Mucosa of rectum (tissue), 2 donors: ENCODE data around the gene SPACA4.

Source experiments
- H3K27ac ChIP-seq, 2 donors: one replicate each; pipeline ENCODE4 v1.7.0; 2013; ENCODE audit warnings: inconsistent platforms in 2 of 2, low read depth in 2 of 2, low read length in 2 of 2
- H3K27me3 ChIP-seq, 2 donors: one replicate each; pipeline ENCODE4 v1.7.0; 2013; ENCODE audit warnings: low read length in 2 of 2; ENCODE audit not compliant: control insufficient read depth in 2 of 2, insufficient read depth in 2 of 2
- H3K36me3 ChIP-seq, 2 donors: one replicate each; pipeline ENCODE4 v1.7.0; 2013; ENCODE audit warnings: low read length in 2 of 2; ENCODE audit not compliant: control insufficient read depth in 2 of 2, insufficient read depth in 2 of 2
- H3K4me1 ChIP-seq, 2 donors: one replicate each; pipeline ENCODE4 v1.7.0; 2013; ENCODE audit warnings: low read length in 2 of 2, mild to moderate bottlenecking in 1 of 2; ENCODE audit not compliant: control insufficient read depth in 2 of 2, insufficient read depth in 2 of 2
- H3K4me3 ChIP-seq, 2 donors: one replicate each; pipeline ENCODE4 v1.7.0; 2013; ENCODE audit warnings: low read length in 2 of 2
- H3K9ac ChIP-seq, 2 donors: one replicate each; pipeline ENCODE4 v1.7.0; 2013; ENCODE audit warnings: low read length in 2 of 2, low read depth in 1 of 2, mild to moderate bottlenecking in 1 of 2
- H3K9me3 ChIP-seq, 2 donors: one replicate each; pipeline ENCODE4 v1.7.0; 2013; ENCODE audit warnings: low read length in 2 of 2; ENCODE audit not compliant: control insufficient read depth in 2 of 2
- donor health status: healthy.
- donor health status: Normal muscosa, but diverticular disease.

Gene SPACA4

GRCh38 chr19:48617146-48617937 is 10.8 kb downstream of the SPACA4 start:
- peaks cover 25 to 26% of the 10 kb centered on the region in 2 donors for H3K36me3 ChIP-seq
- peaks cover 43 to 47% of the 10 kb centered on the region in 2 donors for H3K4me1 ChIP-seq
- peak overlapping the region; percentile 90 to 98 for H3K4me3 ChIP-seq
- no peaks in the 10 kb centered on the region for H3K27me3 ChIP-seq
- peak overlapping the region; percentile 93 to 99 for H3K9ac ChIP-seq
- H3K9me3 ChIP-seq: no peaks in the 10 kb centered on the region
- peak overlapping the region; percentile 95 to 97 for H3K27ac ChIP-seq

DNA sequence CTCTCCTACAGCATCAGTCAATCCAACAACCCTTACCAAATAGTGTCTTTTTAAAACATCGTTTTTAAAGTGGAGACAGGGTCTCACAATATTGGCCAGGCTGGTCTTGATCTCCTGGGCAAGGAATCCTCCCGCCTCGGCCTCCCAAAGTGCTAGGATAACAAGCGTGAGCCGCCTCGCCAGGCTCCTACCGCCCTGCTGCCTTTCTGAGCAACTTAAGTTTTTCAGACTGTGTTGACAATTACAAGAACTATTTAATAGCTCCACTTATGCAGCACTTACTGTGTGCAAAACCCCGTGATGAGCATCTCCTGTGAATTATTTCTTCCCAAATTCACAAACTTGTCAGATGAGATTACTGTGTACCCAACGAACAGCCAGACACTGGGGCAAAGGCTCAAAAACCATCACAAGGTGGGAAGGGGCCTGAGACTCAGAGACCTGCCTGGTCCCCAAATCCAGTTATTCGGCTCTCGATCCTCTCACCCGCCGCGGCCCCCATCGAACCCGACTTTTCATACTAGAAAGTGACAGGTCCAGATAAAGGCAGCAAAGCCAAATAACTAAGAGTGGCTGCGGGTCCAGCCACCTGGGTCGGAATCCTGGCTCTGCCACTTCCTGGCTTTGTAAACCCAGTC is 11.9 kb downstream of the SPACA4 start:
- Histone ChIP-seq H3K27me3 (no peaks in the 10 kb centered on the region), H3K36me3 (peaks cover 25 to 26% of the 10 kb centered on the region in 2 donors), H3K4me3 (peak overlapping the region; percentile 90 to 98), H3K4me1 (peaks cover 45 to 50% of the 10 kb centered on the region in 2 donors), H3K9ac (peak overlapping the region; percentile 93 to 99), H3K27ac (peak overlapping the region; percentile 95 to 97), H3K9me3 (no peaks in the 10 kb centered on the region)

GRCh38 chr19:48618916-48619691 is 12.6 kb downstream of the SPACA4 start, which contains the start of the genes RPL18 and SPHK2:
TSS of gene RPL18 (minus strand) at chr19:48619178. CDS start at chr19:48619143, 35 bp downstream.
TSS of gene SPHK2 (plus strand) at chr19:48619506. CDS start at chr19:48620515, 1,009 bp downstream.
- Histone ChIP-seq H3K4me1 (peaks cover 45 to 50% of the 10 kb centered on the region in 2 donors), H3K4me3 (peak within 1 kb of the TSS; percentile 90 to 98), H3K27ac (peak within 1 kb of the TSS; percentile 95 to 97), H3K27me3 (no peaks in the 10 kb centered on the region), H3K36me3 (peaks cover 25 to 26% of the 10 kb centered on the region in 2 donors), H3K9me3 (no peaks in the 10 kb centered on the region), H3K9ac (peak within 1 kb of the TSS; percentile 93 to 99)

GRCh38 chr19:48619692-48620585 is 13.4 kb downstream of the SPACA4 start:
- Histone ChIP-seq H3K4me3 (peak overlapping the region; percentile 89 to 98), H3K9ac (peak overlapping the region; percentile 83 to 84), H3K4me1 (peaks cover 48 to 54% of the 10 kb centered on the region in 2 donors), H3K36me3 (peaks cover 25 to 26% of the 10 kb centered on the region in 2 donors), H3K27me3 (no peaks in the 10 kb centered on the region), H3K27ac (peak overlapping the region; percentile 95 to 97), H3K9me3 (no peaks in the 10 kb centered on the region)

GRCh38 chr19:48623556-48624066 is 17.1 kb downstream of the SPACA4 start:
- Histone ChIP-seq H3K4me1 (peaks cover 37 to 53% of the 10 kb centered on the region in 2 donors), H3K9ac (peak overlapping the region; percentile 60 to 79), H3K4me3 (peak overlapping the region; percentile 61 to 77), H3K27ac (peak overlapping the region; percentile 55 to 86), H3K27me3 (no peaks in the 10 kb centered on the region), H3K36me3 (peaks cover 0 to 2% of the 10 kb centered on the region in 2 donors), H3K9me3 (no peaks in the 10 kb centered on the region)

DNA sequence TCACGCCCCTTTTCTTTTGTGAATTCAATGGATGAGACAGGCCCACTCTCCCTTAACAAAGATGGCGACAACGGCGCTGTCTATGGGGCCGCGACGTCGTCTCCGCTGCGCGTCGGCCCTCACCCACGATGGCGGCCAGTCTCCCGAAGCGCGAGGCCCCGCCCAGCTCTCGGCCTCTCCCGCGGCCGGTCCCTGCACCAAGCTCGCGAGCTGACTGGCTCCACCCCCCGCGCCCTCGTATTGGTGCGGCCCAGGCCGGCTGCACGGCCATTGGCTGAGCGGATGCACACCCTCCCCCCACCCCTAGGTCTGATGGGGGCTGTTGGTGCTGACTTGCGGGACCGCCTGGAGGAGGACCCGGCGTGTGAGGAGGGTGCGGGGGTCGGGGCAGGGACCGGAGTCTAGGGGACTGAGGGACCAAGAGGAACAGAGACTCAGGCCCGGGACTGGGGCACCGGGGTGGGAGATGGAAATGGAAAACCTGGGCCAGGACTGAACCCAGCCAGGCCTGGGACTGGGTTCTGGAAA is 17.6 kb downstream of the SPACA4 start:
- Histone ChIP-seq H3K9me3 (no peaks in the 10 kb centered on the region), H3K27me3 (no peaks in the 10 kb centered on the region), H3K36me3 (peaks cover 0 to 2% of the 10 kb centered on the region in 2 donors), H3K4me1 (peaks cover 37 to 55% of the 10 kb centered on the region in 2 donors), H3K27ac (peak overlapping the region; percentile 86 to 89), H3K4me3 (peak overlapping the region; percentile 69 to 77), H3K9ac (peak overlapping the region; percentile 79)

DNA sequence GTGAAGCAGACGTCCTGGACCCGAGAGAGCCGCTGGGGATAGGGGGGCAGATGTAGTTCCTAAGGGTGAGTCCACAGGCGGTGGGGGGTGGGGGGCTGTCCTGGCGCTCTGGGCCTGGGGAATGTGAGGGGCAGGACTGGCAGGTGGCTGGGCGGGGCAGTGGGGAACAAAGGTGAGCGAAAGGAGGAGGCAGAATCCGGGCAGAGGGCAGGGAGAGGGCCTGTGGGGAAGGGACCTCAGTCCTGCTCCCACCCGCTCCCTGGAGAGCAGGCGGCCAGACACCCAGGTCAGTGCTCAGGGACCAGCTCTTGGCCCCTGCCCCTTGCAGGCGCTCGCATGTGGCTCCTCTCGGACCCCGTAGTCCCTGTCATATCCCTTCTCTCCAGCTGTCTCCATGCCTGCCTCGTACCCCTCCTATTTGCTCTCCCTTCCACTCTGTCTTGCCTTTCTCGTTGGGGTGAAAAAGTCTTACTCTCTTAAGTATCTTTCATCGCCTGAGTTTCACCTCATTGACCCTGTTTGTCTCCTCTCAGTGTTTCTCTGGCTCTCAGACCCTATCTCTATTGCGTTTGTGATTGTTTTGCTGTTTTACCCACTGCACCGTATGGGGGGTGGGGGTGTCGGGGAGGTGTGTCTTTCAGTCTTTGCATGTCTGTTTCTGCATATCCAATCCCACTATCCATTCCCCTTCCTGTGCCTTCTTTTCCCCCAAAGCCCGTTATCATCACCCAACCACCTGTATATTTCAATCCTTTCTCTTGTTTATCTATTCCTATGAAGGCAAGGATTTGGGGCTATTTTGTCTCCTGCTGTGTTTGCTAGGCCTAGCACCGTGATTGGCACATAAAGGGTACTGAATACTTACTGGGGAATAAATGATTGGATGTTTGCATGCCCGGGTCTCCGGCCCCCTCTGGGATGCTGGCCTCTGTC is 18.5 kb downstream of the SPACA4 start:
- Histone ChIP-seq H3K9ac (peak overlapping the region; percentile 79), H3K27me3 (no peaks in the 10 kb centered on the region), H3K4me1 (peaks cover 34 to 54% of the 10 kb centered on the region in 2 donors), H3K4me3 (peak overlapping the region; percentile 69 to 77), H3K9me3 (no peaks in the 10 kb centered on the region), H3K27ac (peak overlapping the region; percentile 86 to 89), H3K36me3 (peaks cover 2% of the 10 kb centered on the region in 2 donors)

- H3K36me3 ChIP-seq: peaks cover 2% of the 10 kb centered on the region in 2 donors
- H3K9me3 ChIP-seq: no peaks in the 10 kb centered on the region
- H3K4me1 ChIP-seq: peaks cover 40 to 62% of the 10 kb centered on the region in 2 donors
- peak overlapping the region; percentile 86 to 89 for H3K27ac ChIP-seq
- H3K27me3 ChIP-seq: no peaks in the 10 kb centered on the region
- H3K9ac ChIP-seq: peak overlapping the region in 1 of 2 donors; percentile 79
- H3K4me3 ChIP-seq: peak overlapping the region in 1 of 2 donors; percentile 69
Observed at GRCh38 chr19:48625891-48626327, 19.4 kb downstream of the SPACA4 start.
